H1 (cell line): ENCODE measurements around the gene GOSR1.

Source experiments
- CTCF ChIP-seq, 3 experiments: IDR thresholded peaks; 1 replicate in 2 of 3; 2 replicates in 1 of 3; pipeline versions ENCODE4 v1.5.1 to v1.6.1; 2011; ENCODE audit warnings: low read length in 3 of 3, mild to moderate bottlenecking in 3 of 3, inconsistent platforms in 2 of 3, low read depth in 1 of 3, moderate library complexity in 1 of 3; ENCODE audit not compliant: insufficient read depth in 1 of 3; ENCODE audit errors: control extremely low read depth in 1 of 3
- EP300 ChIP-seq, 2 experiments: IDR thresholded peaks; 1 replicate in 1 of 2; 2 replicates in 1 of 2; pipeline ENCODE4 v1.6.1; 2011 to 2012; ENCODE audit warnings: low read depth in 2 of 2, low read length in 2 of 2, mild to moderate bottlenecking in 2 of 2, borderline replicate concordance in 1 of 2, inconsistent platforms in 1 of 2, moderate library complexity in 1 of 2
- GABPA ChIP-seq: IDR thresholded peaks from 2 replicates; pipeline ENCODE4 v1.6.1; 2011; ENCODE audit warnings: mild to moderate bottlenecking, low read length, moderate library complexity, borderline replicate concordance; ENCODE audit not compliant: insufficient read depth

DNA sequence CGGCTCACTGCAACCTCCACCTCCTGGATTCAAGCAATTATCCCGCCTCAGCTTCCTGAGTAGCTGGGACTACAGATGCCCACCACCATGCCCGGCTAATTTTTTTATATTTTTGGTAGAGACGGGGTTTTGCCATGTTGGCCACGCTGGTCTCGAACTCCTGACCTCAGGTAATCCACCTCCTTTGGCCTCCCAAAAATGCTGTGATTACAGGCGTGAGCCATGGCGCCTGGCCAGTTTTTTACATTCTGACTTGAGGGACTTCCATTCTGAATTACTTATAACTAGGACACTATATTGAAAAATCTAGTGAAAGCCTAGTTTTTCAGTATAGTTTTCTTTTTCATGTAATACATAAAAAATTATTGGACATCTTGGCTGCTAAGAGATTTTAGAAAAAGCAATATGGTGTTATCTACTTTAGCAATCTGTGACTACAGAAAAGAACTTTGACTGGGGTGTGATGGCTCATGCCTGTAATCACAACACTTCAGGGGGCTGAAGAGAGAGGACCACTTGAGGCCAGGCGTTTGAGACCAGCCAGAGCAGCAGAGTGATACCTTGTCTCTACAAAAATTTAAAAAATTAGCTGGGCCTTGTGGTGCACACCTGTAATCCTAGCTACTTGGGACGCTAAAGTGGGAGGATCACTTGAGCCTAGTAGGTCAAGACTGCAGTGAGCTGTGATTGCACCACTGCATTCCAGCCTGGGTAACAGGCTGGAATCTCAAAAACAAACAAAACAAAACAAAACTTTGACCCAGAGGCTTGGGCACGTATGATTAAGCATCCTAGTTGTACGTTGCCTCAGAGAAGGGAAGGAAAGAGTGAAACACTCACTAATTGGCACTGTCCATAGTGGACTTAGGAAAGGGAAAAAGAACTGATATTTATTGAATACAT is 26.8 kb upstream of the GOSR1 start:
- TF ChIP-seq EP300 (IDR thresholded peaks at IDR 0.05; ENCODE audit: borderline replicate concordance in 1 of 2, low read depth in 2 of 2, low read length in 2 of 2) = no peak
- no peak for TF ChIP-seq GABPA
- TF ChIP-seq CTCF (IDR thresholded peaks at IDR 0.05; ENCODE audit: control extremely low read depth in 1 of 3, insufficient read depth in 1 of 3, low read depth in 1 of 3, low read length in 3 of 3) = no peak
